GM12865 (cell line): ENCODE measurements around the gene TOP2A.

Experiments
- DNase-seq: peaks from one replicate; pipeline ENCODE4 v3.0.0; 2010; ENCODE audit warnings: low read depth
- H3K4me3 ChIP-seq: 2 replicates; pipeline ENCODE4 v1.5.1; 2011; ENCODE audit warnings: mild to moderate bottlenecking, low read depth, low read length, control low read depth
- TF ChIP-seq, protein P1 (sequence below): IDR thresholded peaks from 2 replicates; pipeline ENCODE4 v1.5.1; 2011; ENCODE audit warnings: low read length, control low read depth, low read depth, inconsistent platforms; ENCODE audit not compliant: insufficient read depth; ENCODE audit errors: missing control alignments

TOP2A gene

GRCh38 chr17:40440166-40440565 is 22.5 kb upstream of the TOP2A start:
- DNase-seq, result no peak
- H3K4me3 ChIP-seq, result no peak overlapping the region
- TF ChIP-seq, protein P1, sequence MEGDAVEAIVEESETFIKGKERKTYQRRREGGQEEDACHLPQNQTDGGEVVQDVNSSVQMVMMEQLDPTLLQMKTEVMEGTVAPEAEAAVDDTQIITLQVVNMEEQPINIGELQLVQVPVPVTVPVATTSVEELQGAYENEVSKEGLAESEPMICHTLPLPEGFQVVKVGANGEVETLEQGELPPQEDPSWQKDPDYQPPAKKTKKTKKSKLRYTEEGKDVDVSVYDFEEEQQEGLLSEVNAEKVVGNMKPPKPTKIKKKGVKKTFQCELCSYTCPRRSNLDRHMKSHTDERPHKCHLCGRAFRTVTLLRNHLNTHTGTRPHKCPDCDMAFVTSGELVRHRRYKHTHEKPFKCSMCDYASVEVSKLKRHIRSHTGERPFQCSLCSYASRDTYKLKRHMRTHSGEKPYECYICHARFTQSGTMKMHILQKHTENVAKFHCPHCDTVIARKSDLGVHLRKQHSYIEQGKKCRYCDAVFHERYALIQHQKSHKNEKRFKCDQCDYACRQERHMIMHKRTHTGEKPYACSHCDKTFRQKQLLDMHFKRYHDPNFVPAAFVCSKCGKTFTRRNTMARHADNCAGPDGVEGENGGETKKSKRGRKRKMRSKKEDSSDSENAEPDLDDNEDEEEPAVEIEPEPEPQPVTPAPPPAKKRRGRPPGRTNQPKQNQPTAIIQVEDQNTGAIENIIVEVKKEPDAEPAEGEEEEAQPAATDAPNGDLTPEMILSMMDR, result no peak

- TF ChIP-seq, protein P1, result no peak
- H3K4me3 ChIP-seq, result no peak overlapping the region
- no peak for DNase-seq
Observed at GRCh38 chr17:40437095-40437732, 19.5 kb upstream of the TOP2A start.

DNA sequence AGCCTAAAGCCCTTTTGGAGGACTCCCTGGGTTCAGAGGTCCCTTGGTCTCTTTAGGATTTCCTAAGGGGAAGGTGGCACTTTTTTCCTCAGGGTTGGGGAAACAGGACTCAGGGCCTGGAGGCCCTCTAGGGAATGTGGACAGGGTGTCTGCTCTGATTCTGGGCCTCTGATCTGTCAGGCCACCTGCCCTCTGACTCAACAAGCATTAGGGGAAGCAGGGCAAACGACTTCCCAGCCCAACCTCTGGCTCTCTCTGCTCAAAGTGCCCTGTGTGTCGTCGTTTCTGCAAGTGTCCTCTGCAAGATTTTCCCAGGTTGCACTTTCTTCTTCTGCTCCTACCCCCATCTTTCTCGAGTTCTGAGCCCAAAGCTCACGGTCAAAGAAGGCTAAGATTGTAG is 18.9 kb upstream of the TOP2A start:
- TF ChIP-seq, protein P1, result no peak
- no peak for DNase-seq

GRCh38 chr17:40433551-40434415 is 16.1 kb upstream of the TOP2A start:
- H3K4me3 ChIP-seq, result no peak overlapping the region
- no peak for DNase-seq
- TF ChIP-seq, protein P1, result peak; percentile 57

More for the DNA sequence above, 18.9 kb upstream of the TOP2A start:
- no peak overlapping the region for H3K4me3 ChIP-seq

GRCh38 chr17:40432864-40433528 is 15.3 kb upstream of the TOP2A start:
- no peak overlapping the region for H3K4me3 ChIP-seq
- DNase-seq, result no peak
- TF ChIP-seq, protein P1, result no peak

DNA sequence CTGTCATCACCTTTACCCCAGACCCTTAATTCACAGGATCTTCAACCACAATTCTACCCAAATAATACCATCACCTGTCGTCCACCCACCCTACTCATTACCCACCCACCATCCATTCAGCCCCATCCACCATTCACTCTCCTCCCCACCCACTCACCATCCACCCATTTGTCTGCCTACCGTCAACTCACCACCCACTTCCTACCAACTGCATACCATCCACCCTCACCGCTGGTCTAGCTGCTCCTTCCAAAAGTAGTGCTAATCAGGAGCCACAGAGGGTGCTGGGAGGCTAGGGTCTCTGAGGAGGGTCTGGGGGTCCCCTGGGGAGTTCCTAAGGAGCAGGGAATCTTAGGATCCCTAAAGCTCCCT is 13.5 kb upstream of the TOP2A start:
- TF ChIP-seq, protein P1, result no peak
- DNase-seq, result no peak
- H3K4me3 ChIP-seq, result no peak overlapping the region
